OCI-LY3 (cell line): Measurements from ENCODE around the gene CTDSPL.
"Not testable (repeated sequence)": the region's sequence is repeated elsewhere in the genome, so short reads cannot be mapped to it uniquely, and the experiment has no call there.

ENCODE experiments used
- H2AFZ ChIP-seq: fragments of 200-600, 300-600 bp; shearing (Covaris generic); 2 replicates; pipeline ENCODE4 v1.6.0; 2014; ENCODE audit warnings: antibody characterized with exemption, low read depth, low read length
- H3K27ac ChIP-seq: fragments of 200-600, 300-600 bp; sonication (generic); 2 replicates; pipeline ENCODE4 v1.5.1; 2014; ENCODE audit warnings: mild to moderate bottlenecking, low read length, moderate library complexity, mixed read lengths
- H3K27me3 ChIP-seq: fragments of 200-600, 300-600 bp; sonication (generic); 2 replicates; pipeline ENCODE4 v1.6.1; 2014; ENCODE audit warnings: low read depth, low read length, mixed read lengths
- H3K36me3 ChIP-seq: fragments of 200-600, 300-600 bp; sonication (generic); replicated peaks from 2 replicates; pipeline ENCODE3; 2014; ENCODE audit warnings: low read depth, low read length, mixed read lengths
- H3K4me1 ChIP-seq: fragments of 300-600, 200-600 bp; sonication (generic); 2 replicates; pipeline ENCODE4 v1.6.1; 2014; ENCODE audit warnings: low read length, mixed read lengths
- H3K4me2 ChIP-seq: fragments of 200-600, 300-600 bp; sonication (generic); 2 replicates; pipeline ENCODE4 v1.6.1; 2014; ENCODE audit warnings: low read length, mixed read lengths
- H3K4me3 ChIP-seq: fragments of 300-600, 200-600 bp; sonication (generic); 2 replicates; pipeline ENCODE4 v1.5.1; 2014; ENCODE audit warnings: antibody characterized with exemption, mild to moderate bottlenecking, low read length, moderate library complexity
- H3K79me2 ChIP-seq: fragments of 300-600, 200-600 bp; shearing (Covaris generic); 2 replicates; pipeline ENCODE4 v1.6.1; 2014; ENCODE audit warnings: mild to moderate bottlenecking, low read length, mixed read lengths
- H3K9ac ChIP-seq: fragments of 300-600, 200-600 bp; shearing (Covaris generic); 2 replicates; pipeline ENCODE4 v1.6.0; 2014; ENCODE audit warnings: mild to moderate bottlenecking, low read length, moderate library complexity
- H3K9me3 ChIP-seq: fragments of 200-600, 300-600 bp; shearing (Covaris generic); 2 replicates; pipeline ENCODE4 v1.6.1; 2014; ENCODE audit warnings: low read length, mixed read lengths; ENCODE audit not compliant: insufficient read depth
- H4K20me1 ChIP-seq: fragments of 200-600, 300-600 bp; sonication (generic); 2 replicates; pipeline ENCODE4 v1.6.1; 2016; ENCODE audit warnings: low read length, mixed read lengths; ENCODE audit not compliant: insufficient read depth
- EZH2phosphoT487 ChIP-seq: fragments of 200-600 bp; shearing (Covaris generic); IDR thresholded peaks from 2 replicates; pipeline ENCODE4 v1.6.1; 2018; ENCODE audit warnings: antibody characterized with exemption, mixed run types, low read depth
- TF ChIP-seq, protein P1 (sequence below): fragments of 200-600, 300-600 bp; sonication (generic); IDR thresholded peaks from 2 replicates; pipeline ENCODE4 v1.5.1; 2014; ENCODE audit warnings: antibody characterized with exemption, low read length, low read depth

CTDSPL gene

DNA sequence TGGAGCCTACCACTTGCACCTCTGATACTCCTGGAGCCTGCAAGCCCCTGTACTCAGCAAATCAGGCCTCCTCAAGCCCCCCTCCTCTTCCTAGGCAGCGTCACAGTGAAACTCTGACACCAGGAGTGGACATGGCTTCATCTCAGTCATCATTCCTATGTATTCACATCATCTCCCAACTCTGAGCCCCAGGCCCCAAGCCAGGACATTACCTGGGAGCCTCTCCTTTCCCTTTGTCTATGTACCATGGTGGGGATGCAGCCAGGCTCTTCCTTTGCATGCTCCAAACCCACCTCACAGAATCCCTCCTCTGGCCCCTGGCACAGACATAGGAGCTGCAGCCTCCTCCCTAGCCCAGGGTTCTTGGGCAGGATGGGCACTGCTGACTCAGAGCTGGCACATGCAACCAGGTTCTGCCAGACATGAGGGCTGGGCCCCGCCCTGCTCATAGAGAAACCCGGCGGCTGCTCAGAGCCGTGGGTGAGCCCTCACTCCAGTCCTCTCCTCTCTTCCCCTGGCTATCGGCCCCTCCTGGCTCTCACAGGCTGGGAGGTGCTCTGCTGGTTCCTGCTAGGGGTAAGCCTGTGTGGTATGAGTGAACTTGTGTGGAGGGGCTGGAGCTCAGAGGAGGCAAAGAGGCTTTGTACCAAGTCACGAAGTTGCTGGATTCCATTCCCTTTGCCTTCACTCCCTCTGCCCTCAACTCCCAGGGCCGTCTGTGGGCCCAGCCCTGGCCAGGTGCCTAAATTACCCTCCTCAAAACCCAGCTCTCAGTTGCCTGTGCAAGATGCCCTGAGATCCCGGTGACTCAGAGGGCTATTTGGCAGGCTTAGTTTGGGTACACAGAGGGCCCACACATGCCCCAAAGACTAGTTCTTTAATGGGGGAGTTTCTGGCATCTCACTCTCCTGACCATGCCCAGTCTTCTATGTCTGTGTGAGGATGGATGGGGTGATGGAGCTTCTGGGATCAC, 169.6 kb downstream of the CTDSPL start:
- no peaks in the 10 kb centered on the region for H3K27me3 ChIP-seq
- H3K4me2 ChIP-seq, result no peak overlapping the region
- H3K79me2 ChIP-seq, result no peaks in the 10 kb centered on the region
- no peaks in the 10 kb centered on the region for H3K36me3 ChIP-seq
- H3K27ac ChIP-seq, result no peak overlapping the region
- no peak overlapping the region for H3K4me3 ChIP-seq
- H4K20me1 ChIP-seq, result no peaks in the 10 kb centered on the region
- no peak overlapping the region for H2AFZ ChIP-seq
- no peak overlapping the region for H3K9ac ChIP-seq
- H3K9me3 ChIP-seq, result no peaks in the 10 kb centered on the region
- TF ChIP-seq, protein P1, sequence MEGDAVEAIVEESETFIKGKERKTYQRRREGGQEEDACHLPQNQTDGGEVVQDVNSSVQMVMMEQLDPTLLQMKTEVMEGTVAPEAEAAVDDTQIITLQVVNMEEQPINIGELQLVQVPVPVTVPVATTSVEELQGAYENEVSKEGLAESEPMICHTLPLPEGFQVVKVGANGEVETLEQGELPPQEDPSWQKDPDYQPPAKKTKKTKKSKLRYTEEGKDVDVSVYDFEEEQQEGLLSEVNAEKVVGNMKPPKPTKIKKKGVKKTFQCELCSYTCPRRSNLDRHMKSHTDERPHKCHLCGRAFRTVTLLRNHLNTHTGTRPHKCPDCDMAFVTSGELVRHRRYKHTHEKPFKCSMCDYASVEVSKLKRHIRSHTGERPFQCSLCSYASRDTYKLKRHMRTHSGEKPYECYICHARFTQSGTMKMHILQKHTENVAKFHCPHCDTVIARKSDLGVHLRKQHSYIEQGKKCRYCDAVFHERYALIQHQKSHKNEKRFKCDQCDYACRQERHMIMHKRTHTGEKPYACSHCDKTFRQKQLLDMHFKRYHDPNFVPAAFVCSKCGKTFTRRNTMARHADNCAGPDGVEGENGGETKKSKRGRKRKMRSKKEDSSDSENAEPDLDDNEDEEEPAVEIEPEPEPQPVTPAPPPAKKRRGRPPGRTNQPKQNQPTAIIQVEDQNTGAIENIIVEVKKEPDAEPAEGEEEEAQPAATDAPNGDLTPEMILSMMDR, result no peak
- TF ChIP-seq EZH2phosphoT487, result no peak
- no peaks in the 10 kb centered on the region for H3K4me1 ChIP-seq

DNA sequence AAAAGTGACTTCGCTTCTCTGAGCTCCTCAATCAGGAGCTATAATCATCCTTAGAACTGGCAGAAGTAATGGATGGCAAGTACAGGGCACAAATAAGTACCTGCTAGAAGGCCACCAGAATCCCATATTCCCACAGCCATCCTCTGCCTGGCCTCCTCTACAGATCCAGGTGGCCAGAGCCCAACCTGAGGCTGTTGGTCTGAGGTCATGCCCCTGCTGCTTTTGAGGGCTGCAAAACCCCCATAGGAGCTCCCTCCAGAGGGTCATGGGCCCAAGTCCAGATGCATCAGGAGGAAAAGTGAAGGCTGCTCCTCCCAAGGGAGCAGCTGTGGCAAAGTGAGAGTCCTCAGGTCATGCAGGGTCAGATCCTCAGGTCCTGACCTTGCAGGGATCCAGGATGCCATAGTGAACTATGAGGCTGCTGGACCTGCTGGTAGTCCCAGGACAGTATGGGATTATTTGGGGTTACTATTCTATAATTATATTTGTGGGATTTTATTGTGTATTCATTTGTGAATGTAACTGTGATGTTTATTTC, 170.7 kb downstream of the CTDSPL start:
- H3K27me3 ChIP-seq, result no peaks in the 10 kb centered on the region
- H4K20me1 ChIP-seq, result no peaks in the 10 kb centered on the region
- no peaks in the 10 kb centered on the region for H3K79me2 ChIP-seq
- no peak overlapping the region for H2AFZ ChIP-seq
- no peak overlapping the region for H3K4me2 ChIP-seq
- H3K27ac ChIP-seq, result no peak overlapping the region
- H3K9me3 ChIP-seq, result no peaks in the 10 kb centered on the region
- H3K4me1 ChIP-seq, result no peaks in the 10 kb centered on the region
- no peak overlapping the region for H3K4me3 ChIP-seq
- H3K36me3 ChIP-seq, result no peaks in the 10 kb centered on the region
- no peak for TF ChIP-seq EZH2phosphoT487
- TF ChIP-seq, protein P1, result no peak
- no peak overlapping the region for H3K9ac ChIP-seq

DNA sequence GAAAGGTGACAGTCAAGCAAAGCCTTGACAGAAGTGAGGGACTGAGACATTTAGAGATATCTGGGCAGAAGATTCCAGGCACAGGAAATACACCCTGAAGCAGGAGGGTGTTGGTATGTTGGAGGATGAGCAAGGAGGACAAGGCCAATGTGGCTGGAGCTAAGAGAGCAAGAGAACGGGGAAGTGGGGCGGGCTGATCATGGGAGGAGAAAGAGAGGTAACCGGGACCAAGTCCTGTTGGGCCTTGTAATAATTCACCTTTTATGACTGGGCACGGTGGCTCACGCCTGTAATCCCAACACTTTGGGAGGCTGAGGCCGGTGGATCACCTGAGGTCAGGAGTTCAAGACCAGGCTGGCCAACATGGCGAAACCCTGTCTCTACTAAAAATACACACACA, 171.9 kb downstream of the CTDSPL start:
- not testable (repeated sequence) for H3K79me2 ChIP-seq, H3K9ac ChIP-seq, H3K4me3 ChIP-seq, H3K27ac ChIP-seq, H3K27me3 ChIP-seq, H3K4me2 ChIP-seq, H2AFZ ChIP-seq, H3K36me3 ChIP-seq, H3K9me3 ChIP-seq, H4K20me1 ChIP-seq, H3K4me1 ChIP-seq
